Lung microvascular endothelial cell (primary cell): ENCODE measurements around the gene C19orf85. TPM values are rescaled to one million over a fixed set of nuclear protein-coding genes. Genes with fewer than 3 reads are reported as not detected.

Experiments
- DNase-seq, 2 donors: peaks; one replicate each; pipeline versions ENCODE4 v3.0.0 to v3.0.0-alpha.2; 2010; ENCODE audit warnings: low read depth in 2 of 2
- total RNA-seq: library from RNA; depleted of rRNA; stranded (reverse); fragments of >200 nt; gene quantifications from 2 replicates; pipeline ENCODE4 v1.2.1, GENCODE V29; 2014

The C19orf85 gene
- total RNA-seq, 1 donor from 2014 or later, result not detected

DNA sequence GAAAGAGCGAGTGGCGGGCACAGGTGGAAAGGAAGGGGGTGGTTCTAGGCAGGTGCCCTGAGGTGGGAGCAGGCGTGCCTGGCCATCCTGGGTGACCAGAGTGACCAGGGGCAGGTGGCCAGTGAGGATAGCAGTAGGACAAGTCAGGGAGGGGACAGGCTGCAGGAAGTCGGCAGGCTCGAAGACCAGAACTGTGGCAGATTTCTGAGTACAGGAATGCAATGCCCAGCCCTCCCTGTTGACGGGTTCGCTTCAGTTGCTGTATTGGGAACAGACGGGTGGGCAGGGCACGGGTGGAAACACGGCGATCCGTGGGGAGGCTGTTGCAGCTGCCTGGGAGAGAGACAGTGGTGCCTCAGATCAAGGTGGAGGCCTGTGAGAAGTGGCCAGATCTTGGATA lies 13.8 kb upstream of the C19orf85 start:
- no peak for DNase-seq

DNA sequence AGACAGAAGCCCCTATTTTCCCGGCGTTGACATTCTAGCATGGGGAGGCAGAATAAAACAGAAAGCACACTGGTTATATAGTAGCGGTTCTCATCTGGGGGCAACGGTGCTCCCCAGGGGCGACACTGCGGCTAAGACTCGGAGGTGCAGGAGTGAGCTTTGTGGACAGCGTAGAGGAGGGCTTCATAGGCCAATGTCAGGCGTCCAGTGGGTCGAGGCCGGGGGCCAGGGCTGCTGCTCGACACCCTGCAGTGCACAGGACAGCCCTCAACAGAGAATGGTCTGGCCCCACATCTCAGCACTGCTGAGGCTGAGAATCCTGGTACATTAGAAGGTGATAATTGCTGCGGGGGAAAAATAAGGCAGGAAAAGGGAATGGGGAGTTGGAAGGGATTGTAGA lies 13.4 kb upstream of the C19orf85 start:
- no peak for DNase-seq

DNA sequence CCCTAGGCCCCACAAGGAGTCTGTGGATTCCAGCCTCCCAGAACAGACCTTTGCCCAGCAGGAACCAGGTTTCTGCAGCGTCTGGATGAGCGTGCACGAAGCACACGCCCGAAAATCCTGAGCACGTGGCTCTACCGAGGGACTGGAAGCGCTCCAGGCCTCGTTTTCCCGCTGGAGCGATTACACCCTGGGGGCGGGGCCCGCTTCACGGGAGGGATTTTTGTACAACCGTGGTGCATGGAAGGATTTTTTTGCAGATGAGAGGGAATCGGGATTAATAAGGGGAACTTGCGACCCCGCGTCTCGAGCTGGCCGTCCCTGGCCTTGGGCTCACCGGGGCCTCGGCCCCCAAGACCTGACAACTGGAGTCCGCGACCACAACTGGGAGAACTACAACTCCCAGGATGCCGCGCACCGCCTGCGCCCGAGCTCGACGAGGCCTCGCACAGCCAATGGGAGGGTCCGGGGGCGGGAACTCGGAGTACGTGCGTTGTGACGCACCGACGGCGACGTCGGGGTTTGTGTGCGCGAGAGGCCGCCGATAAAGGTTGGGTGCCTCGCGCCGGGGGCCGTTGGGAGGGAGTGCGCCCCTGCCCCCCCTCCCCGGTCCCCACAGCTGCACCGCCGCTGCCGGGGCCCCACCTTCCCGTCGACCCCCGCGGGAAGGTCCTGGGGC lies 11.7 kb upstream of the C19orf85 start, which contains the start of gene ZNF628:
ZNF628 (plus strand) TSS at position 518 of the 676 bp plus-strand sequence. CDS start 3,294 bp downstream, outside the sequence.
- DNase-seq, result peak; percentile 99

DNA sequence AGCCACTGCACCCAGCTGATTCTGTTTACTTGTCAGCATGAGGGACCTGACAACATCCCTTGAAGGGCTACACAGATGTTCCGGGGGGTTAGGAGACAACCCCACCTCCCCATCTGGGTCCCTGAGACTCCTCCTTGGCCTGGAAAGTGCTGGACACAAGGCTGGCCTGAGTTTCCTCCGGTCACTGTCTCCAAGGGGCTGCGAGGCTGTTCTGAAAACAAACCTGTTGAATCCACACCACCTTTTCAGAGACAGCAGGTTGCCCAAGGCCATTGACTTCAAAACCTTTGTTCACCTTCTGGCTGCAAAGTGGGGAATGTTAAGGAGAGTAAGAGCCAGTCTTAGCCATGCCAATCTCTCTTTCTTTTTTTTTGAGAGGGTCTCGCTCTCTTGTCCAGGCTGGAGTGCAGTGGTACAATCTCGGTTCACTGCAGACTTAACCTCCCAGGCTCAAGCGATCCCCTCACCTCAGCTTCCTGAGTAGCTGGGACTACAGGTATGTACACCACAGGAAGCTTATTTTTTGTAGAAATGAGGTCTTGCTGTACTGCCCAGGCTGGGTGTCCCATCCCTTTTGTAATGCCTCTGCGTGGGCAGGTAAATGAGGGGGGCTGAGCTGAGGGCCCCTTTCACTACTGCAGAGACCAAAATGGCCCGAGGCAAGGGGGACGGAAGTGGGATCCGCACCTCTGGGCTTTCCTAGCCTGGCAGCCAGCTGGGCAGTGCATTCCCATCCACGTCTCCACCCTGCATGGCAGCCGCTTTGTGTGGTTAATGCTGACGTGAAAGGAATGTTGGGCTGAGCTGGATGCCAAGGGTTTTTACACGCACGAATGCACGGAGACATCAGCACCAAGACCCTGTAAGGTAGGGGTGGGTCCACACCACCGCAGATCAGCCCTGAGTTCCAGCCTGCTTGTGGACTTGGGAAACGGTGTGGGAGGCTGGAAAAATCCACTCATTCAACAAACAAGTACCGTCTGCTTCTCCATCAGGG lies 10.0 kb upstream of the C19orf85 start:
- DNase-seq, result no peak

DNA sequence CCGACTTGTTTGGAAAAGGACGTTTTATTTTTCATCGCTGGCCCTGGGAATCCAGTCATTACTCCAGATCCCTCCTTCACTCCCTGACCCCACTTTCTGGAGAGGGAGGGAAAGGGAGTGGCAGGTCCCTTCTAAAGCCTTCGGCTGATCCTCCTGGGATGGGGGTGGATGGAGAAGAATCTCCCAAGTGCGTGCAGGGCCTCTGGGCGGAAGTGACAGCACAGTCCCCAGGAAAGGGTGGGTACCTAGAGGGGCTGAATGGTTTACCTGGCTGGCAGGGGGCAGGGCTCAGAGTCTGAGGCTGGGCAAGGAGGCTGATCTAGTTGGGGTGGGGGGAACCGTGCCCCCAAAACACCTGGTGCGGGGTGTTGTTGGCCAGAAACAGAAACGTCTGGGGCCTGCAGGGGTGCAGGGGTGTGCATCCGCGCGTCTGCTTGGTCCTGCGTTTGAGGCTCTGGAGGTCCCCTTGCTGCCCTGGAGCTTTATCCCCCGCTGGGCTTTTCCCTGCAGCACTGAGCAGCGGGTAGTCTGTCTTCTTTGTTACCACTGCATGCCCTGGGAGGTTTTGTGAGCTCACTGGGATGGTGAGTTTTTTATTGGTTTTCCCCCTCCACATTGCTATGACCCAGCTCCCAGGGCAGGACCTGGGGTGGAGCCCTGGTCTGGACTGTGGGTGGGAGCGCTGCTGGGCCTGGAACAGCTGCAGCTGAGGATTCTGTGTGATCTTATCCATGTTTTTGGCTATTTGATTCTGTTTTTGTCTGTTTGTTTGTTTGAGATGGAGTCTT lies 8.9 kb upstream of the C19orf85 start:
- DNase-seq, result no peak

DNA sequence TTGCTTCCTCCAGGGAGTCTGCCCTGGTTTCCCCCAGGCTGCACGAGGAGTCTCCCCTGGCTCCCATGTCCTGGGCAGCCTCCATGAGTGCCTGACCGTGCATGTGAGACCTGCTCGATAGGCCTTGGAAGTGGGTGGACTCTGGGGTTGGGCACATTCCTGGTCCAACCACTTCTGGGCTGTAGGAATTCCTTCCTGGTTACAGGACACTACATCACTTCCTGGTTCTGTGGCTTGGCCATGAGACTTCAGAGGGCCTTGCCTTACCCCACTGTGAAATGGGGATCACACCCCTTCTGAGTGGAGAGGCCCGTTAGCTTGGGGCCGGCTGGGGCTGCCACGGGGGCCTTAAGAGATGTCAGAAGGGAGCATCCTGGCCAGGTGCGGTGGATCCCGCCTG lies 7.9 kb upstream of the C19orf85 start:
- DNase-seq, result no peak

DNA sequence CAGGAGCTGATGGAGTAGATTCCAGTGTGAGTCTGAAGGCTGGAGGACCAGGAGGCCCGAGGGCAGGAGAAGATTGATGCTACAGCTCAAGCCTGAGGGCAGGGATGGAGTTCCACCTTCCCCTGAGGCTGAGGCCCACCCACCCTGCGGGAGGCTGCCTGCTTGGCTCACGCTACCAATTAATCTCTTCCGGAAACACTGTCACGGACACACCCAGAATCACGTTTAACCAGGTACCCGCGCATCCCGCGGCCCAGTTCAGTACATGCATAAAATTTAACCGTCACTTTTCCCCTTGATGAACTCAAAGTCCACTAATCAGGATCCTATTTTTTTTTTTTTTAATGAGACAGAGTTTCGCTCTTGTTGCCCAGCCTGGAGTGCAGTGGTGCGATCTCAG lies 6.7 kb upstream of the C19orf85 start:
- DNase-seq, result no peak

DNA sequence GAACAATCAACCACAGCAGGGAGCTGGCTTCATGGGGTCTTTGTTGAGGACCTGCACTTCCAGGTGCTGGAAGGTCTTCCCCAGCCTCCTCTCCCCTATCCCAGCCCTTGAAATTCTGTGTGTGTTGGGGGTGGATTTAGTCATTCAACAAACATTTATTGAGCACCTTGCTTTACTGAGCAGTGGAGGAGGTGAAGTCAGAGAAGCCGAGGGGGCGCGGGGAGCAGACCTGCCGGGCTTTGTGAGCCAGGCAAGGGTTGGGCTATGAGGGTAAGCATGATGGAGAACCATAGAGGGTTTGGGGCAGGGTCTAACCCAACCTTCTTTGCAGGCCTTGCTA lies 3.5 kb upstream of the C19orf85 start:
- DNase-seq, result no peak

DNA sequence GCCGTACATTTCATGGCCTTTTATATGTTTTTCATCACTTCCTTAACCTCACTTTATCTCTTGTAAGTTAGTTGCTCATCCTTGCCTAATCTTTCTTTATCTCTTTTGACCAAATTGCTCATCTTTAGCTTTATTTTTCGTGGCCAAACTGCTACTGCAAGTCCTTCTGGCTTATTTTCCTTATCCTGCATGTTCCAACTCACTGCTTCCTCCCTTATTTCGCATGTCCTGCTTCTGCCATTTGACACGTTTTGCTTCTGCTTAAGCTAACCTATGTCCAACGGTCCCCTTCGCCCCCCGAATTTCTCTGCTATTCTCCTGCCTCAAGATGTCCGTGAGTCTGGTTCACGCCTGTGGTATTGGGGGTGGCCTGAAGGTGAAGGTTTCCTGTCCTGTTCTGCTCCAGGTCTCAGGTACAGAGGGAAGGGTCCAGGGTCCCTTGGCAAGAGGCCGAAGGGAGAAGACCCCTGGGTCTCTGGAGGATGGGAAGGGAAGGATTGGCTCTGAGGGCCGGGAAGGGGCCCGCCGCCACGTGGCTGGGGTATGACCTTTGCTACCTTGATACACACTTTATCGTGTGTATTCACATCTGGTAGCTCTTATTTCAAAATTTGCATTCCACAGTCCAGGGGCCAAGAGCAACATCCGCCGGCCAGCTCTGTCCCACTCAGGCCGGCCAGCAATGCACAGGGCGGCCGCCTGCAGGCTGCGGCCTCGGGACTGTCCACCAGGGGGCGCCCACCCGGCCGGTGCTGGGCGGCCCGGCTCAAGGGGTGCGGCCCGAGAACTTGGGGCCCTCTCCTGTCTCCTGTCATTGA lies 2.9 kb upstream of the C19orf85 start:
- DNase-seq, result peak; percentile 45 to 86

DNA sequence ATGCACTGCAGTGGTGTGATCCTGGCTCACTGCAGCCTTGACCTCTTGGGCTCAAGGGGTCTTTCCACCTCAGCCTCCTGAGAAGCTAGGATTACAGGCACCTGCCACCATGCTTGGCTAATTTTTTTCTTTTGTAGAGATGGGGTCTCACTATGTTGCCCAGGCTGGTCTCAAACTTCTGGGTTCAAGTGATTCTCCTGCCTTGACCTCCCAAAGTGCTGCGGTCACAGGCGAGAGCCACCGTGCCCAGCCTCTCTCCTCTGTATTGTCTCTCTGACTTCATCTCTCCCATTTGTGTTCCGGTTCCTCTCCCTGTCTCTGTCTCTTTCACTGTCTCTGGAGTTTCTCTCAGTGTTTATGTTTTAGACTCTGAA lies 1.7 kb upstream of the C19orf85 start:
- DNase-seq, result no peak

DNA sequence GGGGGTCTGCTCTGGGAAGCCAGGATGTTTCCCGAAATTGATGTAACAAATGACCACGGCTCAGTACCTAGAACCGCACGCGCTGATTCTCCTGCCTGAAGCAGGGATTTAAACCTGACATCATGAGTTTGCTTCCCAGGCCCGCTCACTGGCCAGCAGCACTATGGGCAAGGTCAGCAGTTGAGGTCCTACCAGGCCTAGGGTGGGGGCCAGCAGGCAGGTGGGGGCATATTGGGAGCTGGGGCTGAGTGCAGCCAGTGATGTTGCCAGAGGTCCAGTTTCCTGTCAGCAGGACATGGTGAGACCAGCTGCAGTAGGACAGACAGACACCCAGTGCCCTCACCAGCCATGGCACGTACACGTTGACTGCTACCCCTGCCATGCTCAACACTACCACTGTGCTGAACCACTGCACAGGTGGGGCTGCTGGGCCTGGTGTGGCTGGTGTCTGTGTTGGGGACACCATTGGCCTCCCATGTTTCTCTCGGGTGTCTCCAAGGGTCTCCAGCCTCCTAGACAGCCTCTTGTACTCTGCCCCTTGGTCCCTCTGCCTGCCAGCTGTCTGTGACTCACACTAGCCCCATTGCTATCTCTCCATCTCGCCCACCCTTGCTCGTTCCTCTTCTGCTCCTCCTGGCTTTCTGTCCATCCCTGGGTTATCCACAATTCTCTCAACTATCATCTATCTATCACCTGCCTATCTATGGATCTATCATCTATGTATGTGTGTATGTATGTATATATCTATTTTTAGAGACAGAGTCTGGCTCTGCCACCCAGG lies 1.1 kb upstream of the C19orf85 start:
- DNase-seq, result no peak

DNA sequence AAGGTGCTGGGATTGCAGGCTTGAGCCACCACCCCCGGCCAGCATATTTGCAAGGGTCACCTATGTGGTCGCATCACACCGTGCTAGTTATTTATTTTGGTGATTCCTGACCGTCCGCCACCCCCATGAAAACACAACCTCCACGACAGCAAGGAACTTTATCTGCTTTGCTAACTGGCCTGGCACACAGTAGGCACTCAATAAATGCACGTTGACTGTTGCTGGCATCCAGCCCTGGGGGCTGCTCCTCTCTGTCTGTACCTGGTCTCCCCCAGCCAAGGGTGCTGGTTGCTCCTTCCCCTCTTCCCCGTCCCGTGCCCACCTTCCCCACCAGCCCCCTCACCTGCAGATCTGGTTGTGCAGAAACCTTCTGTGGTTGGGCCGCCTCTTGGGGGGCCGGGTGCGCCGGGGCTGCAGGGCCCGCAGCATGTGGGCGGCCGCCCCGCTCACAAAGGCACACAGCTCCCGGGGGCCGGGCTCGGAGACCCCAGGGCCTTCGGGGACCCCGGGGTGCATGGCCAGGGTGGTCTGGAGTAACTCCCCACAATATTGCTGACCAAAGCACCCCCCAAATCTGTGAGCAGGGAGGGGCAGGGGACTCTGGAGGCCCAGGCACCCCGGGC lies 401 bp downstream of the C19orf85 start:
- DNase-seq, result no peak

DNA sequence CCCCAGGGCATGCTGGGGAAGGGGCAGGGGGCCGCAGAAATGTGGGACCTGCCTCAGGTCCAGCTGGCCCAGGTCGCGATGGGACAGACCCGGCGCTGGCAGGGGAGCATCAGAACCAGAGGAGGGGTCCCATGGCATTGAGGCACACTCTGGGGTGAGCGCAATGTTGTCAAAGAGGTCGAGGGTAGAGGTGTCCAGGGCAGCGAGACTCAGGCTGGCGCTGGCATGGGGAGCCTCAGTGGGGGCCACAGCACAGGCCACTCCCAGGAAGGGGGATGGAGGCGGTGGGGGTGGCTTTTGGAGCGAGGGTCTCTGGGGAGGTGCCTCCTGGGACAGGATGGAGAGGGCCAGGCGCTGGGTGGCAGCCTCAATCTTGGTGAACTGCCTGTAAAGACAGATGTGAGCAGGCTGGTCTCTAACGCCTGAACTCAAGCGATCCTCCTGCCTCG lies 944 bp downstream of the C19orf85 start:
- no peak for DNase-seq

DNA sequence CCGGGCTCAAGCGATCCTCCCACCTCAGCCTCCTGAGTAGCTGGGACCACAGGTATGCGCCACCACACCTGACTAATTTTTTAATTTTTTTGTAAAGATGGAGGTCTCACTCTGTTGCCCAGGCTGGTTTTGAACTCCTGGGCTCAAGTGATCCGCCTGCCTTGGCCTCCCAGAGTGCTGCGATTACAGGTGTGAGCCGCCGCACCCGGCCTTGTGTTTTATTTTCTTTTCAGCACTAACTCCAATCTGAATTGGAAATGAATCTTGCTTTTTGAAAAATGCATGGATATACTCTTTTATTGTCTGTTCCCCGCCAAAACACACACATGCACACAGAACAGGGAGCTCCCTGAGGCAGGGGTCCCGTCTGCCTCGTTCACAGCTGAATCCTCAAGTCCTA lies 1.8 kb downstream of the C19orf85 start:
- DNase-seq, result no peak

DNA sequence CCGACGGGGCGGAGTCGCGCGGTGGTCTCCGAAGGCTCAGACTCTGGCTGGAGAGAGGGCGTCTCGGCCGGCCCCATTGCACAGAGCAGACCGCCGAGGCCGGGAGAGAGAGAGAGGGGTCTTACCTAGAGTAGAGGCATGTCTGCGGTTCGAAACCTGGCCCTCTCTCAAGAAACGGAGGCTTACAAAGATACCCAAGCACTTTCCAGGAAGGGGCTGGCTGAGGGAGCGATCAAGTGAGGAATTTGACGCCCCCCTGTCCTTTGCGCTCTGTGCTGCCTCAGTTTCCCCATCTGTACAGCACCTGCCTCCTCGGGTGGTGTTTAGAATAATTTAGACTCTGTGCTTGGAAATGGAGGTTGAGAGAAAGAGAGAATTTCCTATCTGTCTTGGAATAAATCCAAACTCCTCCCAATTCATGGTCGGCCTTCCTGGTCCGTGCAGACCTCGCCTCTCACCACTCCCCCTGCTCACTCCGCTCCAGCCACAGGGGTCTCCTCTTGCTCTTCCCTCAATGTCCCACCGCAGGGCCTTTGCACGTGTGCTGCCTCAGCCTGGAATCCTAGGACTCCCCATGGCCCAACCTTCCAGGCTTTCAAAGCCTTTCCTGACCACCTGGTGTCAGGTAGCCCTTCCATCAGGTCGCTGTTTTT lies 2.5 kb downstream of the C19orf85 start:
- DNase-seq, result peak; percentile 54 to 85

DNA sequence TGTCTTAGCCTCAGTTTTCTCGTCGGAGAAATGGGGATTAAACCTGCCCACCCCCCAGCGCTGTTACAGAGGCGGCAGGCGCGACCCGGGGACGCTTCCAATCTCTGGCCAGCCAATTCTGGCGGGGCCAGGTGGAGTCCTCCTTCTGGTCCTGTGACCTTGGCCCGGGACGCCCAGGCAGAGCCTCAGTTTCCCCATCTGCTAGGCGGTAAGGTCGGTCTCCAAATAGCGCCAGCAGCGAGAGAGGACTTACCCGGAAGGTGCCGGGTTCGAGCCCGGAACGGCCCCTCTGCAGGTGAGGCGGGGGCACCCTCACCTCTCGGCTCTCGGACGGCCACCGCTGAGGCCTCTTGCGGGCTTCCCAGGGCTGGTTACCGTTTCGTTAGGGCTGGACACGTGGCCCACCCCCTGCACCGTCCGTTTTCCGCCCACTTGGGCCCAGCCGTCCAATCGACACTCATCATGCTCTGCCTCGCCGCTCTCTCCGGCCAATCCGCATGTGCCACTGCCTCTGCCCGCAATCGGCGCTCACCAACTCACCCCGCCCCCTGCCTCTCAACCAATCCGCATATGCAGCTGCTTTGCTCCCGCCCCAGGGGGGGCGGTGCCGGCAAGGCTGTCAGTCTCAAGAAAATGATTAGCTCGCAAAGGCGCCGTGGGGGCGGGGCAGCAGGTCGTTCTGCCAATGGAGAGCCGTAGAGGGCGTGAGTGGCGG lies 3.1 kb downstream of the C19orf85 start, which contains the start of gene ISOC2:
ISOC2 (minus strand) TSS at position 384 of the 715 bp plus-strand sequence. CDS start 5,156 bp downstream, outside the sequence.
- peak; percentile 100 for DNase-seq

DNA sequence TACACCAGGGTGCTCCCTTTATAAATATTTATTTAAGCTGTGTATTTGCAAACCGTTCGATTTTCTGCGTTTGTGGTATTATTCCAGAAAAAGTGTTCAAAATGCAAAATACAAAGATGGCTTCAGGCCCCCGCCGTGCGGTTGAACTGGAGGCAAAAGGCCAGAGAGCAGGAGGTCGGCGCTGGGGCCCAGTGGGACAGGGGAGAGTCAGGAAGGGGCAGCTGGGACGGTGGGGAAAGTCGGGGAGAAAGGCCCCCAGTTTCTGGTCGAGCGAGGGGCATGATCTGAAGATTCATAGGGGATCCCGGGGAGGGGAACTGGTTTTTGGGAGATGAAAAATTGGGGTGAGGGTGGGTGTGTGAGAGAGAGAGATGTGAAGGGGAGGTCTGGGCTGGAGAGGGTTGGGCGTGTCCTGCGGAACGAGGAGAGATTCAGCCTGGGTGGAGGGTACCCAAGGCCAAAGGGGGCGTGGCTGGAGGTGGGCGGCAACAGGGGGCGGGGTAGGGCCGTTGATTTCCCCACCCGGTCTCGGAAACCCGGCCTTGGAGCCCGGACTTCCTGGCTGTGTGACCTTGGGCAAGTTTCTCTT lies 3.8 kb downstream of the C19orf85 start:
- peak; percentile 48 to 62 for DNase-seq
